GM08714 (cell line): ENCODE data around the gene SCYGR2.
"Not testable (repeated sequence)": the region's sequence is repeated elsewhere in the genome, so short reads cannot be mapped to it uniquely, and the experiment has no call there.

Source experiments
- H3K4me3 ChIP-seq: fragments of 200-500 bp; sonication (Bioruptor generic); 2 replicates; pipeline ENCODE4 v1.5.1; 2014; ENCODE audit warnings: mild to moderate bottlenecking, low read length, inconsistent platforms
- ZNF274 ChIP-seq: IDR thresholded peaks from 2 replicates; pipeline ENCODE4 v1.6.1; 2012; ENCODE audit warnings: mild to moderate bottlenecking, low read depth, low read length

Gene SCYGR2

GRCh38 chr2:227598835-227599503, at the start of gene SCYGR2:
SCYGR2 (plus strand) TSS chr2:227598893; CDS start chr2:227598893, 0 bp downstream.
- H3K4me3 ChIP-seq: not testable (repeated sequence)

- TF ChIP-seq ZNF274: no peak
- H3K4me3 ChIP-seq: no peak overlapping the region
These were observed 46.9 kb upstream of the SCYGR2 start for GRCh38 chr2:227551836-227552235.

GRCh38 chr2:227562581-227562980, 36.1 kb upstream of the SCYGR2 start:
- H3K4me3 ChIP-seq: no peak overlapping the region

GRCh38 chr2:227565080-227565479, 33.6 kb upstream of the SCYGR2 start:
- TF ChIP-seq ZNF274: no peak
- no peak overlapping the region for H3K4me3 ChIP-seq

More at GRCh38 chr2:227562581-227562980, 36.1 kb upstream of the SCYGR2 start:
- TF ChIP-seq ZNF274: no peak

- TF ChIP-seq ZNF274: no peak
- H3K4me3 ChIP-seq: no peak overlapping the region
These were observed 32.7 kb upstream of the SCYGR2 start for GRCh38 chr2:227566012-227566411.

GRCh38 chr2:227568852-227569169, 29.9 kb upstream of the SCYGR2 start:
- no peak for TF ChIP-seq ZNF274
- no peak overlapping the region for H3K4me3 ChIP-seq

- H3K4me3 ChIP-seq: no peak overlapping the region
- no peak for TF ChIP-seq ZNF274
These were observed 28.1 kb upstream of the SCYGR2 start for GRCh38 chr2:227570615-227571014.

GRCh38 chr2:227576110-227576509, 22.6 kb upstream of the SCYGR2 start:
- no peak for TF ChIP-seq ZNF274

GRCh38 chr2:227576812-227577211, 21.9 kb upstream of the SCYGR2 start:
- TF ChIP-seq ZNF274: no peak
- H3K4me3 ChIP-seq: no peak overlapping the region

More at GRCh38 chr2:227576110-227576509, 22.6 kb upstream of the SCYGR2 start:
- no peak overlapping the region for H3K4me3 ChIP-seq

GRCh38 chr2:227577555-227577954, 21.1 kb upstream of the SCYGR2 start:
- H3K4me3 ChIP-seq: no peak overlapping the region
- TF ChIP-seq ZNF274: no peak

GRCh38 chr2:227578642-227579041, 20.1 kb upstream of the SCYGR2 start:
- H3K4me3 ChIP-seq: no peak overlapping the region
- no peak for TF ChIP-seq ZNF274

- H3K4me3 ChIP-seq: no peak overlapping the region
- TF ChIP-seq ZNF274: no peak
These were observed 18.9 kb upstream of the SCYGR2 start for GRCh38 chr2:227579791-227580190.

GRCh38 chr2:227582369-227582768, 16.3 kb upstream of the SCYGR2 start:
- no peak for TF ChIP-seq ZNF274
- H3K4me3 ChIP-seq: no peak overlapping the region

- no peak for TF ChIP-seq ZNF274
- no peak overlapping the region for H3K4me3 ChIP-seq
These were observed 5.9 kb upstream of the SCYGR2 start for GRCh38 chr2:227592694-227593387.

GRCh38 chr2:227595797-227596196, 2.9 kb upstream of the SCYGR2 start:
- H3K4me3 ChIP-seq: no peak overlapping the region
- no peak for TF ChIP-seq ZNF274
